GM12872 (cell line): Measurements from ENCODE around the gene TARS2.

Source experiments
- TF ChIP-seq, protein P1 (sequence below): IDR thresholded peaks from 3 replicates; pipeline ENCODE4 v1.5.1; 2011; ENCODE audit warnings: low read depth, mild to moderate bottlenecking, low read length, moderate library complexity; ENCODE audit not compliant: insufficient read depth

TARS2 gene

DNA sequence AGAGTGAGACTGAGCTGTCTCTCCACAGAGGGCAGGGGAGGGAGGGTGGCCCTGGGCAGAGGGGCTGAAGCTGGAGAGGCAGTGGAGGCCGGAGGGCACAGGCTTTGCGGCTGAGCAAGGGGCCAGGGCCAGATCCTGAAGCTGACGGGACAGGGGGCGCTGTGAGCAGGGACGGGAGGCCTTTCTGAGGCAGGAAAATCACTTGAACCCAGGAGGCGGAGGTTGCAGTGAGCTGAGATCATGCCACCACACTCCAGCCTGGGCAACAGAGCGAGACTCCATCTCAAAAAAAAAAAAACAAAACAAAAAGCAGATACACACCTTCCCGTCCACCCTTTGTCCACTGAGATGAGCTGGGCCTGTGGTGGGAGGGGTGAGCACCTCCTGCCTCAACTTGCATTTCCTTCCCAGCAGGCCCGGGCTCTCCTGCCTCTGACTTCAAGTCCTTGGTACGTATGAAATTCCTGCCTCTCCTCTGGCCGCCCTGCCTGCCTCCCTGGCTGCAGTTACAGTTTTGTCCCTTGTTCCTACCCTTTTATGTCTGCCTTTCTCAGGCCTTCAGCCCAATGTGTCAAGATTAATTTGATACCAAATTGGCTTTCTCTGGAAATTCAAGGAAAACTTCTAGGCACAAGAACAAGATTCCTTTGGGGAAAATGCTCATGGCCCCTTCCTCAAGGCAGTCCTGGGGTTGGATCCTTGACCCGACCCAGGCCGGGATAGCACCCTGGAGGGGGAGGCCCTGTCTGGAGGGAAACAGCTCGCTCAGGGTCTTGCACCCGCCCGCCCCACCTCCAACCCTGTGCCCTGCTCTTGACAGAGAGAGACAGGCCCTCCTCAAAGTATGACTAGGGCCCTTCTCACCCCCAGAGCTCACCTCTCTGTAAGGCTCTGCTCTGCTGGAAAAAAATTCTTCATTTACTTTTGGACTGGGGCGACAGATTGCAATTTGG is 50.8 kb downstream of the TARS2 start:
- TF ChIP-seq, protein P1, sequence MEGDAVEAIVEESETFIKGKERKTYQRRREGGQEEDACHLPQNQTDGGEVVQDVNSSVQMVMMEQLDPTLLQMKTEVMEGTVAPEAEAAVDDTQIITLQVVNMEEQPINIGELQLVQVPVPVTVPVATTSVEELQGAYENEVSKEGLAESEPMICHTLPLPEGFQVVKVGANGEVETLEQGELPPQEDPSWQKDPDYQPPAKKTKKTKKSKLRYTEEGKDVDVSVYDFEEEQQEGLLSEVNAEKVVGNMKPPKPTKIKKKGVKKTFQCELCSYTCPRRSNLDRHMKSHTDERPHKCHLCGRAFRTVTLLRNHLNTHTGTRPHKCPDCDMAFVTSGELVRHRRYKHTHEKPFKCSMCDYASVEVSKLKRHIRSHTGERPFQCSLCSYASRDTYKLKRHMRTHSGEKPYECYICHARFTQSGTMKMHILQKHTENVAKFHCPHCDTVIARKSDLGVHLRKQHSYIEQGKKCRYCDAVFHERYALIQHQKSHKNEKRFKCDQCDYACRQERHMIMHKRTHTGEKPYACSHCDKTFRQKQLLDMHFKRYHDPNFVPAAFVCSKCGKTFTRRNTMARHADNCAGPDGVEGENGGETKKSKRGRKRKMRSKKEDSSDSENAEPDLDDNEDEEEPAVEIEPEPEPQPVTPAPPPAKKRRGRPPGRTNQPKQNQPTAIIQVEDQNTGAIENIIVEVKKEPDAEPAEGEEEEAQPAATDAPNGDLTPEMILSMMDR, result no peak

DNA sequence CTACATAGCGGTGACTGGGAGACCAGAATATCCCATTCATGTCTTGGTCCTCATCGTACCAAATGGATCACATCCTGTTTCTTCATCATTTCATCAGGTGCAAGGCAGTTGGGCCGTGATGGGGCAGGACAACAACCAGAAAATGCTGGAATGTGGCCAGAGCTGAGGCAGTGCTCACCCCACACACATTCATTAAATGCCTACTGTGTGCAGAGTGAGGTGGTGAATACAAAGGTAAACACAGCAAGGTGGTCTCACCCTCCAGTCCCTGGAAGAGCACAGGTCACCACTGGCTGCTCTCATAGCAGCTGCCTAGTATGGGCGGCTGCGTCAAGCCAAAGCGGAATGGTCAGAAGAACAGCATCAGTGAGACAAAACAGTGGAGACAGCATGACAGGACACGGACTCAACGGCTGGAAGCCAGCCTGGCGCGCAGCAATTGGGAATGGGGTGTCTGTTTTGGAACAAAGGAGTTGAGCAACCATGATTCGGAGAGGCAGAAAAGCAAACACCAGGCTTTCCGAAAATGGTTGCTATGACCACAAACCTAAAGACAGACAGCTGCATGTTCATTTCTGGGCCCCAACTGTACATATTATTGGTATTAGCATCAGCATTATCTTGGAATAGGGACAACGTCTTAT is 56.4 kb downstream of the TARS2 start:
- TF ChIP-seq, protein P1, result no peak

DNA sequence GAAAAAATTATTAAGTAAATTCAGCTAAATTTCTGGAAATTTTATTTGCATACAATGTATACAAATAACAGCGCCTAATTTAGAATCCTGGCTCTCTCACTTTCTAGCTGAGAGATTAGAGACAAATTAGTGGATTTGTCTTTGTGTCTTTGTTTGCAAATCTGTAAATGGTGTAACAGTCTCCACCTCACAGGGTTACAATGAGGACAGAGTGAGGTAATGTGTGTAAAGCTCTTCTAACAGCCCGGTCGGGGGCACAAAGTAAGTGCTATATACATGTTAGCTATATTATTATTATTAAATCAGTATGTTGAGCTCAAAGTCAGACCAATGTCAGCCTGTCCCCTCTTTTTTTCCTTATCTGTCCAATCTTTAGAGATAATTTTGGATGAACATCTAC is 57.0 kb downstream of the TARS2 start:
- TF ChIP-seq, protein P1, result no peak

DNA sequence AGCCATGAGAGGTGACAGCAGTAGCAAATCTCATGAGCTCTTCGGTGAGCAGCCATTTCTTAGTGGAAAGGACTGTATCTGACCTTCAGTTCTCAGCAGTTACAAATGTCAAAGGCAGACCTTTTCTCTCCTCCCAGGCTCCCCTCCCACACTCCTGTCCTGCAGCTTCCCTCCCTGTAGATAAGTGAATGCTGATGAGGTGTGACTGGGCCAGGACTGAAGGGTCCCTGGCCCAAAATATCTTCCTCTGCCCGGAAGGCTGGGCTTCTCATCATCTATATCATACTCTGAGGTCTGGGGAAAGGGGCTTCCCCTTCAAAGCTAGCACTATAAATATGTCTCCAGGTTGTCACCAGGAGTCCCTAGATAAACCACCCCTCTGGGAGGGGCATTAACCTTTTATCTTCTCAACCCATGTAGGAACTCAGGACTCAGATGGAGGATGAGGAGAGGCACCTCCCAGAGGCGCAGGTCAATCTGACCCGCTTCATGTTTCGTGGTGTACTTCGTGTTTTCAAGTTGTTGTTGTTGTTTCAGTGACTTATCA is 58.3 kb downstream of the TARS2 start:
- TF ChIP-seq, protein P1, result no peak

DNA sequence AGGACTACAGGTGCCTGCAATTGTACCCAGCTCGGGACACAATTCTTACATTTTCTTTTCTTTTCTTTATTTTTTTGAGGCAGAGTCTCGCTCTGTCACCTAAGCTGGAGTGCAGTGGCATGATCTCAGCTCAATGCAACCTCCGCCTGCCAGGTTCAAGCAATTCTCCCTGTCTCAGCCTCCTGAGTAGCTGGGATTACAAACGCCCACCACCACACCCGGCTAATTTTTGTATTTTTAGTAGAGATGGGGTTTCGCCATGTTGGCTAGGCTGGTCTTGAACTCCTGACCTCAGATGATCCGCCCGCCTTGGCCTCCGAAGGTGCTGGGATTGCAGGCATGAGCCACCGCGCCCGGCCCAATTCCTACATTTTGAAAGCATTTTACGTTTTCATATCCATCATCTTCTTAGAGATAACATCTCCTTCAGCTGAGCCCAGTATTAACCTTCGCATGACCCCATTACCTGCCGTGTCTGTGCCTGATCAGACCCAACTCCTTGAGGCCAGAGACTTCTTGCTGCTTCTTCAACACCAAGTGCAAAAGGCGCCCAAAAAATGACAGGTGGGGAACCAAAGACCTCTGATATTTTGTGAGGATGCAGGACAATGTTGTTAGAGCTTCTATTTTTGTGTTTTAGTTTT is 59.2 kb downstream of the TARS2 start:
- TF ChIP-seq, protein P1, result no peak

DNA sequence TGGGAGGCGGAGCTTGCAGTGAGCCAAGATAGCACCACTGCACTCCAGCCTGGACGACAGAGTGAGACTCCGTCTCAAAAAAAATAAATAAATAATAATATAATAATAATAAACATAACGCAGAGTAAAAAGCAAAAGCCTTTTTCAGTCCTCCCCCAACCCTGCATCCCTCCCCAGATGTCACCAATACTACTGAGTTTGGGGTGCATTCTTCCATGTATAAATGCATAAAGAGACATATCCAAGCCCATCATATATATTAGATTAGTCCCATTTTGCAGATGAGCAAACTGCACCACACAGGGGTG is 61.1 kb downstream of the TARS2 start:
- TF ChIP-seq, protein P1, result no peak
